ENCODE results near the gene TRAF3IP1. TPM values are rescaled to one million over a fixed set of nuclear protein-coding genes. Genes with fewer than 3 reads are reported as not detected.

TRAF3IP1 gene
- total and polyA plus RNA-seq, 2 of the 13 experiments (the other 11 are each of a cell fraction or from before 2014, with no cell fraction given), result 4.1 to 12.9 TPM

DNA sequence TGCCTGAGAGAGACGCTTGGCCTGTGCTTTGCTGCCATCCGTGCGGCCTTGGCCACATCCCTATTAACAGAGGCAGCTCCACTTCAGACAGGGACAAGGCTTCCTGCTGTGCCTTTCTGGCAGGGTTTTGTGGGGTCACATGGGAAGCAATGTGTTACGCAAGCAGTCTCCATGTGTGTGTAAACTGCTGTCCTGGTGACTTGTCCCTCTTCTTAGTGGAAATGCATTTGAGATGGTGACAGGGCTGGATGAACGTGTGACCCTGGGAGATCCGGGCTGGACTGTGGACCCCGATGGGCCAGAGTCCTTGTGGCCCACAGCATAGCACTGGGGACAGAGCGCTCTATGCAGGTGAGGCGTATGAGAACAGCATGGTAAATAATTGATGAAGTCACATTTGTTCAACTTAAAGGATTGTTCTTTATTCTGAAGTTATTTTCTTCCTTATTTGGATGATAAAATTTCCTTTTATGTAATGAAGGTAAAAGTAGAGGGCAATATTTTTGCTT is 129.6 kb downstream of the TRAF3IP1 start (continued):
- peak; percentile 67 for TF ChIP-seq PBX2 (CRISPR knock-in tag; IDR thresholded peaks at IDR 0.05)
- TF ChIP-seq, protein P1, sequence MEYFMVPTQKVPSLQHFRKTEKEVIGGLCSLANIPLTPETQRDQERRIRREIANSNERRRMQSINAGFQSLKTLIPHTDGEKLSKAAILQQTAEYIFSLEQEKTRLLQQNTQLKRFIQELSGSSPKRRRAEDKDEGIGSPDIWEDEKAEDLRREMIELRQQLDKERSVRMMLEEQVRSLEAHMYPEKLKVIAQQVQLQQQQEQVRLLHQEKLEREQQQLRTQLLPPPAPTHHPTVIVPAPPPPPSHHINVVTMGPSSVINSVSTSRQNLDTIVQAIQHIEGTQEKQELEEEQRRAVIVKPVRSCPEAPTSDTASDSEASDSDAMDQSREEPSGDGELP (IDR thresholded peaks at IDR 0.05; ENCODE audit: borderline replicate concordance, low read depth), result peak; percentile 93
- TF ChIP-seq HOXA5 (CRISPR knock-in tag; IDR thresholded peaks at IDR 0.05), result peak; percentile 96
- peak; percentile 54; the same call in 1 of the 2 replicates for TF ChIP-seq RNF2 (conservative IDR thresholded peaks at IDR 0.05; ENCODE audit: low read depth)
- no peak for TF ChIP-seq ZNF776 (CRISPR knock-in tag; IDR thresholded peaks at IDR 0.05)
- TF ChIP-seq ZNF660 (CRISPR knock-in tag; IDR thresholded peaks at IDR 0.05; ENCODE audit: borderline replicate concordance, low read depth), result no peak
- peak; percentile 100 for TF ChIP-seq PHF21A (CRISPR knock-in tag; IDR thresholded peaks at IDR 0.05)
- no peak for TF ChIP-seq ZFYVE20 (CRISPR knock-in tag; IDR thresholded peaks at IDR 0.05; ENCODE audit: borderline replicate concordance, low read depth)
- no peak for TF ChIP-seq MBNL3 (CRISPR knock-in tag; conservative IDR thresholded peaks at IDR 0.05)
- peak; percentile 98 for TF ChIP-seq HOXA3 (CRISPR knock-in tag; IDR thresholded peaks at IDR 0.05)
- TF ChIP-seq, protein P2, sequence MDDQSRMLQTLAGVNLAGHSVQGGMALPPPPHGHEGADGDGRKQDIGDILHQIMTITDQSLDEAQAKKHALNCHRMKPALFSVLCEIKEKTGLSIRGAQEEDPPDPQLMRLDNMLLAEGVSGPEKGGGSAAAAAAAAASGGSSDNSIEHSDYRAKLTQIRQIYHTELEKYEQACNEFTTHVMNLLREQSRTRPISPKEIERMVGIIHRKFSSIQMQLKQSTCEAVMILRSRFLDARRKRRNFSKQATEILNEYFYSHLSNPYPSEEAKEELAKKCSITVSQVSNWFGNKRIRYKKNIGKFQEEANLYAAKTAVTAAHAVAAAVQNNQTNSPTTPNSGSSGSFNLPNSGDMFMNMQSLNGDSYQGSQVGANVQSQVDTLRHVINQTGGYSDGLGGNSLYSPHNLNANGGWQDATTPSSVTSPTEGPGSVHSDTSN (CRISPR knock-in tag; IDR thresholded peaks at IDR 0.05; ENCODE audit: borderline replicate concordance), result no peak
- peak; percentile 40; the same call in 1 of the 2 replicates for TF ChIP-seq IRX3 (CRISPR knock-in tag; IDR thresholded peaks at IDR 0.05; ENCODE audit: borderline replicate concordance, low read depth)
- TF ChIP-seq ZNF24 (IDR thresholded peaks at IDR 0.05), result peak; percentile 67; the same call in 1 of the 2 replicates
- TF ChIP-seq, protein P3, sequence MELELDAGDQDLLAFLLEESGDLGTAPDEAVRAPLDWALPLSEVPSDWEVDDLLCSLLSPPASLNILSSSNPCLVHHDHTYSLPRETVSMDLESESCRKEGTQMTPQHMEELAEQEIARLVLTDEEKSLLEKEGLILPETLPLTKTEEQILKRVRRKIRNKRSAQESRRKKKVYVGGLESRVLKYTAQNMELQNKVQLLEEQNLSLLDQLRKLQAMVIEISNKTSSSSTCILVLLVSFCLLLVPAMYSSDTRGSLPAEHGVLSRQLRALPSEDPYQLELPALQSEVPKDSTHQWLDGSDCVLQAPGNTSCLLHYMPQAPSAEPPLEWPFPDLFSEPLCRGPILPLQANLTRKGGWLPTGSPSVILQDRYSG (CRISPR knock-in tag; IDR thresholded peaks at IDR 0.05), result no peak
- TF ChIP-seq KLF9 (CRISPR knock-in tag; IDR thresholded peaks at IDR 0.05; ENCODE audit: low read depth), result peak; percentile 86; the same call in 1 of the 2 replicates
- TF ChIP-seq ZNF264 (CRISPR knock-in tag; IDR thresholded peaks at IDR 0.05), result peak; percentile 98
- TF ChIP-seq, protein P4, sequence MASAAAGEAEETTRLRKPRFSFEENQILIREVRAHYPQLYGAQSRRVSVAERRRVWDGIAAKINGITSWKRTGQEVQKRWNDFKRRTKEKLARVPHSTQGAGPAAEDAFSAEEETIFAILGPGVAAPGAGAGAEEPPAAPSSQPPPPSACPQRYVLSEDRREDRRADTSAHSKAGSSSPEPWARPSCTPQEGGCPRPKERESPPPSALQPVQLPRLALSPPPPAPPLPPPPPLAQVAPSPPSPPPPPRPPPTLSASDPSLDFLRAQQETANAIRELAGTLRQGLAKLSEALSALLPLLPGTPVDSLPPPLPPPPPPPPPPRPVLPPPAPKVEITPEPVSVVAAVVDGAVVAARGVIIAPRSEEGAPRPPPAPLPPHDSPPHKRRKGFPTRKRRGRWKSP (CRISPR knock-in tag; IDR thresholded peaks at IDR 0.05), result peak; percentile 79; the same call in 1 of the 2 replicates
- TF ChIP-seq ZNF234 (CRISPR knock-in tag; conservative IDR thresholded peaks at IDR 0.05), result no peak
- peak; percentile 94 for TF ChIP-seq ZFX (CRISPR knock-in tag; IDR thresholded peaks at IDR 0.05; ENCODE audit: low read depth)
- TF ChIP-seq, protein P5, sequence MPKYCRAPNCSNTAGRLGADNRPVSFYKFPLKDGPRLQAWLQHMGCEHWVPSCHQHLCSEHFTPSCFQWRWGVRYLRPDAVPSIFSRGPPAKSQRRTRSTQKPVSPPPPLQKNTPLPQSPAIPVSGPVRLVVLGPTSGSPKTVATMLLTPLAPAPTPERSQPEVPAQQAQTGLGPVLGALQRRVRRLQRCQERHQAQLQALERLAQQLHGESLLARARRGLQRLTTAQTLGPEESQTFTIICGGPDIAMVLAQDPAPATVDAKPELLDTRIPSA (CRISPR knock-in tag; IDR thresholded peaks at IDR 0.05; ENCODE audit: borderline replicate concordance), result no peak
- TF ChIP-seq CSRNP2 (CRISPR knock-in tag; conservative IDR thresholded peaks at IDR 0.05; ENCODE audit: low read depth), result no peak
- no peak for TF ChIP-seq ZNF709 (CRISPR knock-in tag; IDR thresholded peaks at IDR 0.05)
- TF ChIP-seq ZNF354B (CRISPR knock-in tag; IDR thresholded peaks at IDR 0.05), result no peak
- peak; percentile 80 for TF ChIP-seq AKAP8 (CRISPR knock-in tag; IDR thresholded peaks at IDR 0.05)
